ENCODE results near the gene TBCD.

The TBCD gene

GRCh38 chr17:82930924-82931698 is 179.2 kb downstream of the TBCD start:
- no peak for TF ChIP-seq CTCF (IDR thresholded peaks at IDR 0.05; ENCODE audit: low read depth, low read length)
- H3K4me3 ChIP-seq (replicated peaks in 1 of 2; ENCODE audit: low read depth in 2 of 2, low read length in 2 of 2): no peak overlapping the region
- DNase-seq (ENCODE audit: low read depth in 2 of 2): no peak

GRCh38 chr17:82931699-82932517 is 180.0 kb downstream of the TBCD start:
- peak; percentile 87 to 94 for DNase-seq (ENCODE audit: low read depth in 2 of 2)
- no peak overlapping the region for H3K4me3 ChIP-seq (replicated peaks in 1 of 2; ENCODE audit: low read depth in 2 of 2, low read length in 2 of 2)
- TF ChIP-seq CTCF (IDR thresholded peaks at IDR 0.05; ENCODE audit: low read depth, low read length): no peak

GRCh38 chr17:82932518-82933310 is 180.8 kb downstream of the TBCD start:
- DNase-seq (ENCODE audit: low read depth in 2 of 2): peak; percentile 31 to 86
- no peak for TF ChIP-seq CTCF (IDR thresholded peaks at IDR 0.05; ENCODE audit: low read depth, low read length)
- H3K4me3 ChIP-seq (replicated peaks in 1 of 2; ENCODE audit: low read depth in 2 of 2, low read length in 2 of 2): no peak overlapping the region

- TF ChIP-seq CTCF (IDR thresholded peaks at IDR 0.05; ENCODE audit: low read depth, low read length): no peak
- no peak overlapping the region for H3K4me3 ChIP-seq (replicated peaks in 1 of 2; ENCODE audit: low read depth in 2 of 2, low read length in 2 of 2)
- DNase-seq (ENCODE audit: low read depth in 2 of 2): no peak
Measured at GRCh38 chr17:82933911-82934310, 182.0 kb downstream of the TBCD start.

GRCh38 chr17:82935966-82936767 is 184.3 kb downstream of the TBCD start:
- no peak overlapping the region for H3K4me3 ChIP-seq (replicated peaks in 1 of 2; ENCODE audit: low read depth in 2 of 2, low read length in 2 of 2)
- no peak for TF ChIP-seq CTCF (IDR thresholded peaks at IDR 0.05; ENCODE audit: low read depth, low read length)
- no peak for DNase-seq (ENCODE audit: low read depth in 2 of 2)

- no peak for TF ChIP-seq CTCF (IDR thresholded peaks at IDR 0.05; ENCODE audit: low read depth, low read length)
- no peak overlapping the region for H3K4me3 ChIP-seq (replicated peaks in 1 of 2; ENCODE audit: low read depth in 2 of 2, low read length in 2 of 2)
- no peak for DNase-seq (ENCODE audit: low read depth in 2 of 2)
Measured at GRCh38 chr17:82936768-82937171, 184.9 kb downstream of the TBCD start.

All from cardiac fibroblast (primary cell).